Measurements from ENCODE around the gene HIPK4.
A peak's percentile ranks its signal among the peaks of the same experiment; 100 is the strongest.

- TF ChIP-seq POLR2A (IDR thresholded peaks at IDR 0.05; ENCODE audit: extremely low read depth, insufficient read length) = peak; percentile 48
- no peak for TF ChIP-seq CTCF (IDR thresholded peaks at IDR 0.05; ENCODE audit: low read depth, low read length)
- peak; percentile 98 for TF ChIP-seq MAX (IDR thresholded peaks at IDR 0.05; ENCODE audit: low read depth, low read length)
- peak; percentile 41; the same call in 1 of the 2 replicates for TF ChIP-seq MYC (IDR thresholded peaks at IDR 0.05; ENCODE audit: low read depth, low read length)
Measured at GRCh38 chr19:40348125-40348913, 41.7 kb downstream of the HIPK4 start, which contains the start of the genes C19orf47 and PLD3.
